T-cell (primary cell): ENCODE data around the gene THOC2. TPM values are rescaled to one million over a fixed set of nuclear protein-coding genes. Genes with fewer than 3 reads are reported as not detected.
"Not testable (repeated sequence)": the region's sequence is repeated elsewhere in the genome, so short reads cannot be mapped to it uniquely, and the experiment has no call there.

Source experiments
- ATAC-seq, 4 experiments: fragments of 200-7000 bp in 3 of 4; fragments of 150-1000 bp in 1 of 4; cut with Tn5 transposase; replicated peaks in 1 of 4; 1 replicate in 3 of 4; 2 replicates in 1 of 4; pipeline ENCODE4 v1.10.0; 2021; ENCODE audit warnings: moderate library complexity in 3 of 4, mild to moderate bottlenecking in 2 of 4, moderate number of reproducible peaks in 1 of 4
- CTCF ChIA-PET, 2 donors: fragments of 300-600 bp; sonication (Branson Sonifier 250); formaldehyde crosslinking; loops; one replicate each; lab custom pipeline; 2022; ENCODE audit warnings: antibody characterized with exemption in 2 of 2; lab: Charles Lee
- POLR2A ChIA-PET, 2 donors: fragments of 300-600 bp; sonication (Branson Sonifier 250); formaldehyde crosslinking; loops; one replicate each; lab custom pipeline; 2022; ENCODE audit warnings: antibody characterized with exemption in 2 of 2; lab: Charles Lee
- DNase-seq, 35 experiments: peaks; one replicate each; pipeline versions ENCODE4 v3.0.0 to v3.0.0-alpha.2; 2013 to 2023
- H3K27ac ChIP-seq: one replicate; pipeline ENCODE4 v1.5.1; 2013; ENCODE audit warnings: low read length
- H3K27me3 ChIP-seq, 2 experiments: replicated peaks in 1 of 2; 1 replicate in 1 of 2; 2 replicates in 1 of 2; pipeline versions ENCODE4 v1.6.1 to v1.7.0; 2013; ENCODE audit warnings: low read length in 1 of 2, mixed read lengths in 1 of 2; ENCODE audit not compliant: control insufficient read depth in 2 of 2, insufficient read depth in 2 of 2; ENCODE audit errors: extremely low read depth in 1 of 2
- H3K36me3 ChIP-seq, 2 donors: 1 replicate in 1 of 2; 2 replicates in 1 of 2; pipeline versions ENCODE4 v1.6.1 to v1.7.0; 2013; ENCODE audit warnings: low read length in 1 of 2; ENCODE audit not compliant: control insufficient read depth in 2 of 2, insufficient read depth in 1 of 2; ENCODE audit errors: extremely low read depth in 1 of 2
- H3K4me1 ChIP-seq, 2 experiments: 1 replicate in 1 of 2; 2 replicates in 1 of 2; pipeline versions ENCODE4 v1.6.1 to v1.7.0; 2013; ENCODE audit warnings: low read length in 2 of 2, mixed read lengths in 1 of 2; ENCODE audit not compliant: insufficient read depth in 2 of 2, control insufficient read depth in 1 of 2; ENCODE audit errors: extremely low read depth in 1 of 2
- H3K4me3 ChIP-seq, 2 donors: 1 replicate in 1 of 2; 2 replicates in 1 of 2; pipeline versions ENCODE4 v1.5.1 to v1.7.0; 2013; ENCODE audit warnings: mild to moderate bottlenecking in 2 of 2, low read length in 1 of 2, moderate library complexity in 1 of 2; ENCODE audit not compliant: control insufficient read depth in 1 of 2; ENCODE audit errors: extremely low read depth in 1 of 2
- H3K9me3 ChIP-seq: 2 replicates; pipeline ENCODE4 v1.7.0; 2013
- H3K27ac Mint-ChIP-seq, 2 donors: one replicate each; pipeline ENCODE4 v1.8.0; 2020 to 2021; ENCODE audit warnings: mild to moderate bottlenecking in 2 of 2, mixed read lengths in 2 of 2
- H3K27me3 Mint-ChIP-seq, 2 donors: one replicate each; pipeline ENCODE4 v1.8.0; 2021 to 2022; ENCODE audit warnings: mixed read lengths in 2 of 2
- H3K36me3 Mint-ChIP-seq: one replicate; pipeline ENCODE4 v1.8.0; 2021; ENCODE audit warnings: mixed read lengths
- H3K4me1 Mint-ChIP-seq, 3 donors: one replicate each; pipeline ENCODE4 v1.8.0; 2020 to 2022; ENCODE audit warnings: mixed read lengths in 3 of 3, mild to moderate bottlenecking in 1 of 3
- H3K4me3 Mint-ChIP-seq, 3 donors: one replicate each; pipeline ENCODE4 v1.8.0; 2020 to 2022; ENCODE audit warnings: mild to moderate bottlenecking in 3 of 3, mixed read lengths in 3 of 3, moderate library complexity in 3 of 3
- H3K9me3 Mint-ChIP-seq, 3 donors: one replicate each; pipeline ENCODE4 v1.8.0; 2020 to 2022; ENCODE audit warnings: mixed read lengths in 3 of 3
- WGBS: methylation state at CpG from one replicate; pipeline ENCODE4 v1.1.5; 2013; ENCODE audit warnings: missing lambda C conversion rate; ENCODE audit not compliant: insufficient coverage; 5-methylcytosine and 5-hydroxymethylcytosine counted together
- total RNA-seq, 35 experiments: library from RNA in 6 of 35; stranded (reverse) in 6 of 35; fragments of 120-200 nt in 1 of 35; gene quantifications; one replicate each; pipeline versions ENCODE4 v1.2.1 to v1.2.4 and lab custom pipeline; 2013 to 2026

THOC2 gene
- total RNA-seq, 5 donors from 2014 or later (not counting 1 experiment from before 2014, with no cell fraction given): 75.7 to 102 (median 80.7) TPM

GRCh38 chrX:123764967-123765871 lies 32.4 kb upstream of the THOC2 start:
- Histone ChIP-seq H3K27me3 (no peaks in the 10 kb centered on the region), H3K27ac (peak overlapping the region; percentile 38), H3K4me3 (peak overlapping the region in 1 of 2 donors; percentile 51), H3K36me3 (no peaks in the 10 kb centered on the region), H3K4me1 (peaks cover 0 to 4% of the 10 kb centered on the region in 2 experiments), H3K9me3 (no peaks in the 10 kb centered on the region)
- H3K36me3 Mint-ChIP-seq: no peaks in the 10 kb centered on the region
- peak overlapping the region; percentile 60 to 79 (median 72) for H3K4me3 Mint-ChIP-seq
- ChIA-PET POLR2A (interaction anchor here in 1 of 2 donors (0.6 kb wide), 1 partner anchor 460 kb away, joined by 6 read pairs; no protein-coding TSS in a partner anchor), CTCF (interaction anchor here (0.7 to 0.9 kb wide), 3 partner anchors 12 to 34 kb away, joined by 3 to 4 read pairs (median 3); no protein-coding TSS in a partner anchor)
- H3K27ac Mint-ChIP-seq: peak overlapping the region; percentile 1 to 71
- peaks cover 0 to 15% (median 0%) of the 10 kb centered on the region in 3 donors for H3K4me1 Mint-ChIP-seq
- peak; percentile 1 to 69 (median 24) for DNase-seq
- ATAC-seq: peak; percentile 76 to 88 (median 82)
- WGBS: 11% methylated on average over 9 of the region's 38 CpGs
- peaks cover 0 to 8% of the 10 kb centered on the region in 2 donors for H3K27me3 Mint-ChIP-seq
- no peaks in the 10 kb centered on the region for H3K9me3 Mint-ChIP-seq

- H3K27ac Mint-ChIP-seq, H3K4me3 ChIP-seq, H3K4me1 ChIP-seq, H3K27ac ChIP-seq, H3K27me3 ChIP-seq, POLR2A ChIA-PET, H3K4me3 Mint-ChIP-seq, ATAC-seq, H3K4me1 Mint-ChIP-seq, CTCF ChIA-PET, H3K36me3 Mint-ChIP-seq, H3K9me3 ChIP-seq, H3K36me3 ChIP-seq, DNase-seq, H3K9me3 Mint-ChIP-seq: not testable (repeated sequence)
- no CpG with 5 or more reads among the region's 3 CpGs for WGBS
- H3K27me3 Mint-ChIP-seq: peaks cover 0 to 14% of the 10 kb centered on the region in 2 donors
Measured at GRCh38 chrX:123759849-123760248, 27.0 kb upstream of the THOC2 start.

- DNase-seq, POLR2A ChIA-PET, H3K4me1 ChIP-seq, H3K36me3 Mint-ChIP-seq, ATAC-seq, H3K27me3 ChIP-seq, H3K27ac ChIP-seq, H3K4me3 Mint-ChIP-seq, H3K4me1 Mint-ChIP-seq, H3K9me3 ChIP-seq, H3K4me3 ChIP-seq, H3K9me3 Mint-ChIP-seq, H3K36me3 ChIP-seq, H3K27ac Mint-ChIP-seq, CTCF ChIA-PET: not testable (repeated sequence)
- H3K27me3 Mint-ChIP-seq: peaks cover 0 to 14% of the 10 kb centered on the region in 2 donors
- no CpG with 5 or more reads among the region's 1 CpG for WGBS
Measured at GRCh38 chrX:123757794-123758193, 24.9 kb upstream of the THOC2 start.

- Mint-ChIP-seq H3K27ac (no peak overlapping the region), H3K4me1 (no peaks in the 10 kb centered on the region), H3K36me3 (peaks cover 5% of the 10 kb centered on the region), H3K4me3 (no peak overlapping the region), H3K27me3 (peaks cover 0 to 20% of the 10 kb centered on the region in 2 donors), H3K9me3 (peaks cover 0 to 5% (median 3%) of the 10 kb centered on the region in 3 donors)
- no peak overlapping the region for H3K4me3 ChIP-seq
- no peak overlapping the region for H3K27ac ChIP-seq
- no peaks in the 10 kb centered on the region for H3K4me1 ChIP-seq
- no peaks in the 10 kb centered on the region for H3K9me3 ChIP-seq
- ChIA-PET POLR2A (no interaction called here), CTCF (no interaction called here)
- DNase-seq (no peak), ATAC-seq (no peak)
- peaks cover 0 to 3% of the 10 kb centered on the region in 2 experiments for H3K27me3 ChIP-seq
- no peaks in the 10 kb centered on the region for H3K36me3 ChIP-seq
Measured at GRCh38 chrX:123756320-123756719, 23.5 kb upstream of the THOC2 start.

GRCh38 chrX:123755107-123755506 lies 22.3 kb upstream of the THOC2 start:
- H3K9me3 Mint-ChIP-seq: peaks cover 0 to 5% (median 3%) of the 10 kb centered on the region in 3 donors
- Histone ChIP-seq H3K27me3 (peaks cover 0 to 3% of the 10 kb centered on the region in 2 experiments), H3K27ac (no peak overlapping the region), H3K4me3 (no peak overlapping the region), H3K9me3 (no peaks in the 10 kb centered on the region), H3K4me1 (no peaks in the 10 kb centered on the region), H3K36me3 (no peaks in the 10 kb centered on the region)
- ChIA-PET CTCF (interaction anchor here in 1 of 2 donors (0.5 kb wide), 1 partner anchor 78 kb away, joined by 4 read pairs; no protein-coding TSS in a partner anchor), POLR2A (no interaction called here)
- DNase-seq: no peak
- H3K27me3 Mint-ChIP-seq: peaks cover 0 to 22% of the 10 kb centered on the region in 2 donors
- no CpG with 5 or more reads among the region's 2 CpGs for WGBS
- H3K27ac Mint-ChIP-seq: no peak overlapping the region
- H3K36me3 Mint-ChIP-seq: peaks cover 5% of the 10 kb centered on the region
- H3K4me3 Mint-ChIP-seq: no peak overlapping the region
- ATAC-seq: no peak
- no peaks in the 10 kb centered on the region for H3K4me1 Mint-ChIP-seq

GRCh38 chrX:123753656-123754350 lies 21.0 kb upstream of the THOC2 start:
- H3K4me1 Mint-ChIP-seq: no peaks in the 10 kb centered on the region
- DNase-seq (no peak), ATAC-seq (no peak)
- H3K27me3 Mint-ChIP-seq: peaks cover 0 to 22% of the 10 kb centered on the region in 2 donors
- no CpG with 5 or more reads among the region's 8 CpGs for WGBS
- H3K9me3 Mint-ChIP-seq: peaks cover 0 to 5% (median 0%) of the 10 kb centered on the region in 3 donors
- Histone ChIP-seq H3K4me1 (no peaks in the 10 kb centered on the region), H3K27me3 (peaks cover 0 to under 1% of the 10 kb centered on the region in 2 experiments), H3K9me3 (no peaks in the 10 kb centered on the region), H3K36me3 (no peaks in the 10 kb centered on the region), H3K4me3 (no peak overlapping the region), H3K27ac (no peak overlapping the region)
- ChIA-PET POLR2A (no interaction called here), CTCF (no interaction called here)
- H3K4me3 Mint-ChIP-seq: no peak overlapping the region
- H3K36me3 Mint-ChIP-seq: peaks cover 5% of the 10 kb centered on the region
- H3K27ac Mint-ChIP-seq: no peak overlapping the region
